HG03432 (cell line): Measurements from ENCODE around the gene APOA1.

Experiments used
- ATAC-seq: cut with Tn5 transposase; IDR thresholded peaks from one replicate; pipeline ENCODE4 v1.9.1; 2021; ENCODE audit warnings: mild to moderate bottlenecking, moderate library complexity; ENCODE audit not compliant: unreplicated experiment

APOA1 gene

GRCh38 chr11:116837231-116838091 is at the start of gene APOA1:
TSS of gene APOA1 (minus strand) at chr11:116837622. CDS start at chr11:116837387, 235 bp downstream.
- ATAC-seq: no peak

- ATAC-seq: no peak
Measured at GRCh38 chr11:116885951-116886655, 48.7 kb upstream of the APOA1 start.

GRCh38 chr11:116882386-116882785 is 45.0 kb upstream of the APOA1 start:
- ATAC-seq: no peak

GRCh38 chr11:116881143-116881542 is 43.7 kb upstream of the APOA1 start:
- ATAC-seq: no peak

GRCh38 chr11:116879800-116880625 is 42.6 kb upstream of the APOA1 start:
- ATAC-seq: peak; percentile 44

- ATAC-seq: no peak
Measured at GRCh38 chr11:116876656-116877055, 39.2 kb upstream of the APOA1 start.

- ATAC-seq: no peak
Measured at GRCh38 chr11:116875194-116875593, 37.8 kb upstream of the APOA1 start.

- no peak for ATAC-seq
Measured at GRCh38 chr11:116874251-116874650, 36.8 kb upstream of the APOA1 start.

- no peak for ATAC-seq
Measured at GRCh38 chr11:116873381-116873780, 36.0 kb upstream of the APOA1 start.

- ATAC-seq: no peak
Measured at GRCh38 chr11:116871248-116871647, 33.8 kb upstream of the APOA1 start.

GRCh38 chr11:116870054-116870453 is 32.6 kb upstream of the APOA1 start:
- ATAC-seq: no peak

- no peak for ATAC-seq
Measured at GRCh38 chr11:116869610-116870009, 32.2 kb upstream of the APOA1 start.

- no peak for ATAC-seq
Measured at GRCh38 chr11:116868066-116868465, 30.6 kb upstream of the APOA1 start.

GRCh38 chr11:116867619-116868018 is 30.2 kb upstream of the APOA1 start:
- no peak for ATAC-seq

GRCh38 chr11:116866804-116867455 is 29.5 kb upstream of the APOA1 start:
- ATAC-seq: no peak

GRCh38 chr11:116865696-116866095 is 28.3 kb upstream of the APOA1 start:
- ATAC-seq: no peak

GRCh38 chr11:116864531-116864930 is 27.1 kb upstream of the APOA1 start:
- no peak for ATAC-seq

- ATAC-seq: no peak
Measured at GRCh38 chr11:116862951-116863350, 25.5 kb upstream of the APOA1 start.

GRCh38 chr11:116862185-116862584 is 24.8 kb upstream of the APOA1 start:
- ATAC-seq: no peak

- ATAC-seq: no peak
Measured at GRCh38 chr11:116861539-116861938, 24.1 kb upstream of the APOA1 start.

GRCh38 chr11:116860303-116860702 is 22.9 kb upstream of the APOA1 start:
- no peak for ATAC-seq
